T-helper 9 cell (primary cell): ENCODE data around the gene CLCNKA.
"Not testable (repeated sequence)": the region's sequence is repeated elsewhere in the genome, so short reads cannot be mapped to it uniquely, and the experiment has no call there.

Experiments used
- DNase-seq: peaks from one replicate; pipeline ENCODE4 v3.0.0-alpha.2; 2020

The CLCNKA gene

GRCh38 chr1:16043950-16044349 is 22.1 kb downstream of the CLCNKA start:
- no peak for DNase-seq

DNA sequence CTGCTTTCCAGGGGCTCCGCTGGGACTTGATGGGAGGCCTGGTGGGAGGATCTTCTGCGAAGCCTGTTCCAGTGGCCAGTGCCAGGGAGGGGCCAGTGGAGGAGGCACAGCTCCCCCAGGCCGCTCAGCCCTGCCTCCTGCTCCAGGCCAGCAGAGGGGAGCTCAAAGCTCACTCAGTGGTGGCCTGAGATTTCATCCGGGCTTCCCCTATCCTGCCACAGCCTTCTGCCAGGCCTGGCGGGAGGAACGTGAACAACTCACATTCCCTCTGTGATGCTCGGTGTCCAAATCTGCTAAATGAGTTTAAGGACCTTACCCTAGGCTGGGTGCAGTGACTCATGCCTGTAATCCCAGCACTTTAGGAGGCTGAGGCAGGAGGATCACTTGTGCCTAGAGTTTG is 25.0 kb downstream of the CLCNKA start:
- DNase-seq = no peak

- no peak for DNase-seq
Observed at GRCh38 chr1:16047791-16048475, 26.1 kb downstream of the CLCNKA start.

DNA sequence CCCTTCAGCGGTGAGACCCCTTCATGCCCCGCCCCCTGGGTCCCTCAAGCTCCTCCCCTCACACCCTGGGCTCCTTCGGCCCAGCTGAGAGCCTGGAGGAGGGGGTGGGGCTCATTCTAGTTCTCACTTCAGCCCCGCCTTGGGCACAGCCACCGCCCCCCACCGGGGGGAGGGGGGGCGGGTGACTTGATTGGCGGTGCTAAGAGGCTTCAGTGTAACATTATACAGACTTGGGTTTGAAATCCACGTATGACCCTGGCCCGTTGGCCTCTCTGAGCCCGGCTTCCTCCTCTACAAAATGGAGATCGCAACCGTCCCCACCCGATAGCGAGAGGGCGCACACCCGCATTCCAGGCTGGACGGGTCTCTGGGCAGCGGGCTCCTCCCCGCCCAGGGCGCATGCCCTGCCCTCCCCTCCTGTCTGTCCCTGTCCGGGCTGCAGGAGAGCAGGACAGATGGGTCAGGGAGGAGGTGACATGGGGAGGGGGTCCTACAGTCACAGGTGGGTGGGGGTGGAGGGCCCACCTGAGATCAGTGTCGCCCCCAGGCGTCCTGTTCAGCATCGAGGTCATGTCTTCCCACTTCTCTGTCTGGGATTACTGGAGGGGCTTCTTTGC is 26.8 kb downstream of the CLCNKA start:
- peak; percentile 16 for DNase-seq

- no peak for DNase-seq
Observed at GRCh38 chr1:16050328-16050727, 28.5 kb downstream of the CLCNKA start.

GRCh38 chr1:16051039-16051438 is 29.2 kb downstream of the CLCNKA start:
- DNase-seq = no peak

GRCh38 chr1:16051949-16052348 is 30.1 kb downstream of the CLCNKA start:
- not testable (repeated sequence) for DNase-seq

DNA sequence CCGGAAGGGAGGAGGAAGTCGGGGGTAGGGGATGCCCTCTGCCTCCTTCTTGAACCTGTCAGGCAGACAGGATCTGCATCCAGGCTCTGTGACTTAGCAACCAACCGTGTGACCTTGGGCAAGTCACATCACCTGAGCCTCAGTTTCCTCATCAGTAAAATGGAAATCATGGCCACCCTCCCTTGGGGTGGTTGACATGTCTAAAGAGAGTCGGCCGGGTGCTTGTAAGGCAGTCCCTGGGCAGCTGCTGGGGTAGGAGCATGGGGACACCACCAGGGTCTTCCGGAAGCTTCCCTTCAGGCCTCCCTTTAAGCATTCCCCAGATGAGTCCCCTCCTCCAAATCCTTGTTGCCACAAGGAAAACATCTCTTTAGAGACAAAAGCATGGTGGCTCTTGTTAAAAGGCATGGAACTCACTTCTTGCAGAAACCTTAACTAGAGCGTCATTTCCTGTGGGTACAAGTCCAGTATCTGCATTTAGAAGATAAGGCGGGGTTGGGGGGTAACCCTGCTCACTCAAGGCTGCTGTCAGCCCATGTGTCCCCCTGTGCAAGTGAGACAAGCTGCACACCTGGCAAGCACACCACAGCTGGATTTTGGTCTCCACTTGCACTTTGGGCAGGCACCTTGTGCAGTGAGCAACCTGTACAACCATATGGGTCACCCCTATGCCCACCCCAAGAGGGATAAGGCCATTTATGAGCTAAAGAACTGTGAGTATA is 32.1 kb downstream of the CLCNKA start:
- no peak for DNase-seq

DNA sequence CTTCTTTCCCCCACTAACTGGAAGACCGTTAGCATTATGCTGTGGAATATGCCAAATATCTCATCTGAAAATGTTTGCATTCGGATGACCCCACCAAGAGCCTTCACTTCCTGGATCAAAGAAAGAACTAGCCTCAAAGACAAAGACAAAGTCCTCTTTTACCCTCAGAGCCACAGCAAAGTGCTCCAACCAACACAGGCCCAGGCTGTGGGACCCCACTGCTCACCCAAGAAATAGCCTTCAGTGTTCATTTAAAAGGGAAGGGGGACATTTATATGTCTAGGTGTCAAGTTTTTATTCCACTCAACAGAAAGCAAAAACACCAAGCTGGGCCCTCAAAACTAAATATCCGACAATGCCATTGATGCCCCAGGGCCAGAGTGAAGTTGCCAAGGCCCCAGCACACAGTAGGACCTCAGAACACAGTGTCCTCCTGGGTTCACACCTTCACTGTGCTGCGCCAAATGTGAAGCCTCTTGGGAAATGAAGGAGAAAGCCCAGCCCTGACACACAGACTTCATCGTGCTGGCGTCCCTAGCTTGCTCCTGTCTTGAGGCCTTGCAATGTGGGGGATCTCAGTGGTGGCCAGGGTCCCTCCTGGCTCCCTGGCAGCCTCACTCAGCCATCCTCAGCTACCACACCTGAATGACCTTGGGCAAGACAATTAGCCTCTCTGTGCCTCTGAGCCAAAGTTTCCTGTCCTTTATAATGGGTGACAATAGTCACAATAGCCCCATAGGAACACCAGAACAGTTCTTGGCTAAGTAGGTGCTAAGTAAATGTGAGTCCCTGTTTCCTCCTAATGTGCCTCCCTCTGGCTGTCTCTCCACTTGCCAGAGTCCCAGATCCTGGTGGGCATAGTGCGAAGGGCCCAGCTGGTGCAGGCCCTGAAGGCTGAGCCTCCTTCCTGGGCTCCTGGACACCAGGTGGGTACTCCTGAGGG is 33.0 kb downstream of the CLCNKA start:
- DNase-seq = no peak

DNA sequence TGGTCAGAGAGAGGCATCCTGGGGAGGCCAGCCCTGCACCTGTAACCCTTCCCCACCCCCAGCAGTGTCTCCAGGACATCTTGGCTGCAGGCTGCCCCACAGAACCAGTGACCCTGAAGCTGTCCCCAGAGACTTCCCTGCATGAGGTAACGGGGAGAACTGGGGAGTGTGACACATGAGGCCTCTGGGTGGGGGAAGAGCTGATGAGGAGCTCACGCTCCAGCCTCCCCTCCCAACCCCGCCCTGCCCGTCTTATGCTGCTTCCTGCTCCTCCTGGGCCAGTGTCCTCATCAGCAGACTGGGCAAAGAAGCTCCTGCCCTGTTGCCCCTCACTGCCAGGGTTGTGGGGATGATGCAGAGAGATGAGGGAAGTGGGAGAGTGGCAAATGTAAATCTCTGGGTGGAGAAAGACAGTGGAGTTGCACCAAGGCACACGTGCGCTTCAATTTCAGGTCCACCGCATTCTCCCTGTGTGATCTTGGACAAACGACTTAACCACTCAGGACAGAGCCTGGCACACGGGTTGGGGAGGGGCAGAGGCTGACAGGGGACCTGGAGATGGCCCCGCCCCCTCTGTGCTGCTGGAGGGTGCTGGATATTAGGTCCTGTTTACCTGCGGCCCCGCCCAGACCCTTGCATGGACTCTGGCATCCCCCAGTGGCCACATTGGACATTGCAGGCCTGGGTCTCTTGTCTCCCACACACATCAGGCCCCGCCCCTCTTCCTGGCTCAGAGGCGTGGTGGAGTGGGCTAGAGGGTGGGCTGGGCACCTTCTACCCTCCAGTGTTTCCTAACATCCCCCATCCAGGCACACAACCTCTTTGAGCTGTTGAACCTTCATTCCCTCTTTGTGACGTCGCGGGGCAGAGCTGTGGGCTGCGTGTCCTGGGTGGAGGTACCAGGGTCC is 34.0 kb downstream of the CLCNKA start:
- peak; percentile 79 for DNase-seq

DNA sequence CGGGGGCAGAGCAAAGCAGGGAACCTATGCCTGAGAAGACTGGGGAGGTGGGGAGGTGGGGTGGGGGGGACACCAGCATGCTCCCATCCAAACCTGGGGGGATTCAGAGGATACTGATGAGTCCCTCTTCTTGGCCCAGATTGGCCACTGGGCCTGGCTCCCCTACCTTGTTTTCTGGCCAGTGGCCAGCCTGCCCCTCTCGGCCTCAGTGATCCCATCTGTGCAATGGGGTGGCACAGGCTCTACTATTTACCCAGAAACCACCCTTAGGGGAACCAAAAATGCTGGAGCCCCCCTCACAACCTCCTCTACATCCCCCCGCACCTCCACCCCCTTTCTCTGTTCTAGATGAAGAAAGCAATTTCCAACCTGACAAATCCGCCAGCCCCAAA is 34.7 kb downstream of the CLCNKA start:
- DNase-seq = not testable (repeated sequence)

- not testable (repeated sequence) for DNase-seq
Observed at GRCh38 chr1:16057314-16057915, 35.6 kb downstream of the CLCNKA start.

DNA sequence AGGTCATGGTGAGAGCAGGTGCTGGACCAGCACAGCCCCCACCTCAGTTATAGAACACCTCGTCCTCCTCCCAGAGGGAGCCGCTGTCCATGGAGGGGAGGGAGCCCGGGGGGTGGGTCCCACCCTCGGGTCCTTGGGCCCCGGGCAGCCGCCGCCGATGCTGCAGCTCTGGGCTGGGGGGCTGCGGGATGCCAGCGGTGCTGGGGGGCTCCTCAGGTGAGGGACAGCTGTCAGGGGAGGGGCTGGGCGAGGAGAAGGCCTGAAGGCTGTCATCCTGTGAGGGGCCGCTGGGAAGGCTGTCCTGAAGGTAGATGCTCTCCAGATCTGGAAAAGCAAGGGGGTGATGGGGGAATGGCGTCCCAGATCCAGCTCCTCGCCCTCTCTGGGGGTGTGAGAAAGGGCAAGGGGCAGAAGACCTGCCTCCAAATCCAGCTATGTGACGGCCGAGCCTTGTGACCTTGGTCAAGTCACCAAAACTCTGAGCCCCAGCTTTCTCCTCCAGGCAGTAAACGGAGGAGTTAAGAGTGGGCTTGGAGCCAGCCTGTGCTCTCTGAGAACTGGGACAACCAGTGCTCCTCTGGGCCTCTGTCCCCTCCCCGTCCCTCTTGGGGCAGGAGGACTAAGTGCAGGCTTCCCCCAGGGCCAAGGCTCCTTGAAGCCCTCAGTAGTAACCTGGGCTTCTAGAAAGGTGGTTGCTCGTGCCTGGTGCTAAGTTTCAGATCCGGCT is 36.7 kb downstream of the CLCNKA start:
- not testable (repeated sequence) for DNase-seq

DNA sequence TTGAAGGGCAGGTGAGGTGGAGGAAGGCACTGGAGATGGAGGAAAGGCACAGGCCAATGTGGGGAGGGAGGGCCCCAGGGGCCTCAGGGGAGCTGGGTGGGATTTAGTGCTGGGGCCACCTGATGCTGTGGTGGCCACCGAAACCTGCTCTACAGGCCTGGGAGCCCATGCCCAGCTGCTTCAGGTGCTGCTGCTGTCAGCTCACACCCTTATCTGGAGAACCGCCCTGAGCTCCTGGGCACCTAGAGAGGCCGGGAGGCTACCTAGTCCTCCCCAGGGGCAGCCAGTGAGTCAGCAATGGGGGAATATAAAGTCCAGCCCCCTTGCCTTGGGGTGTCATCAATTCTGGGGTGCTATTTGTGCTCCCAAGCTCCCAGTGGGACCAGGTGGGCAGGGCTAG is 39.4 kb downstream of the CLCNKA start:
- DNase-seq = no peak

GRCh38 chr1:16061989-16062686 is 40.3 kb downstream of the CLCNKA start:
- DNase-seq = not testable (repeated sequence)

- not testable (repeated sequence) for DNase-seq
Observed at GRCh38 chr1:16062687-16063075, 40.8 kb downstream of the CLCNKA start.

DNA sequence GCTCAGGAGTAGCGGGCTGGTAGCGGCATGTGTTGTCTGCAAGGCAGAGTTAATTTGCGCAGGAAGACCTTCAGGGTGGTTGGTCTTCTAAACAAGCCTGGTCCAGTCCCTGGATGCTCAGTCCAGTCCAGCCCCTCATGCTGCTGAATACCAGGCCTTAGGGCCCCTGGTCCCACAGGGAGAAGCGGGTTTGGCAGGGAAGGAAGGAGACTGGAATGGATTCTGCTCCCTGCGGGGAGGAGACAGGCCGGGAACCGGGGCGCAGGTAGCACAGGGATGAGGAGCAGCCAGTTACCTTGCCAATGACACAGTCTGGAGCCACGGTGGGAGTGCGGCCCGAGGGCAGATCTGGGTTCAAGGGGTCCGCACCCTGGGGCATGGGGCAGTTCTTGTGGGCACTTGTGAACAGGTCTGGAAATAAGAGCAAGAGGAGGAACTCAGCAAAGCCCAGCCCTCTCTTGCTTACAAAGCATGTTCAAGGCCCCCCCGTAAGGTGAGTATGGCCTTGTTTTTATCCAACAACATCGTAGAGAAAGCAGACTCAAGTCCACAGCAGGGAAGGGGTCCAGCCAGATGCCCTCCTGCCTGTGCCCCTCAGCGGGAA is 41.5 kb downstream of the CLCNKA start:
- no peak for DNase-seq

DNA sequence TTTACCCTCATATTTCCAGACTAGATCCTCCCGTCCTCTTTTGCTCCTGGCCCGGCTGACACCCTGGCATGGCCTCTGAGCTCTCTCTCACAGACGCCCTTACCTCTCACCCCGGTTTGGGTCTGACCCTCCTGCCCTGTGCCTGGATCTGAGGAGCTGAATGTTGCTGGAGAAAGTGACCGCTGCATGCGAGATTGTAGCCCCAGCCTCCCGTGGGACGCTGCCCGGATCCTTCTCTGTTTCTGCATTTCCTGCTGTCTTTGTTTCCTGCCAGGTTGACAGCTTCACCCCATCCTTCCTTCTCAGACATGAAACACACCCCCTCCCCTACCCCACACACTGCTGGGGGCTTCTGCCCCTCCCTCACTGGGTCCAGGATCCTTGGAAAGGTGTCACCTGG is 42.1 kb downstream of the CLCNKA start:
- no peak for DNase-seq

DNA sequence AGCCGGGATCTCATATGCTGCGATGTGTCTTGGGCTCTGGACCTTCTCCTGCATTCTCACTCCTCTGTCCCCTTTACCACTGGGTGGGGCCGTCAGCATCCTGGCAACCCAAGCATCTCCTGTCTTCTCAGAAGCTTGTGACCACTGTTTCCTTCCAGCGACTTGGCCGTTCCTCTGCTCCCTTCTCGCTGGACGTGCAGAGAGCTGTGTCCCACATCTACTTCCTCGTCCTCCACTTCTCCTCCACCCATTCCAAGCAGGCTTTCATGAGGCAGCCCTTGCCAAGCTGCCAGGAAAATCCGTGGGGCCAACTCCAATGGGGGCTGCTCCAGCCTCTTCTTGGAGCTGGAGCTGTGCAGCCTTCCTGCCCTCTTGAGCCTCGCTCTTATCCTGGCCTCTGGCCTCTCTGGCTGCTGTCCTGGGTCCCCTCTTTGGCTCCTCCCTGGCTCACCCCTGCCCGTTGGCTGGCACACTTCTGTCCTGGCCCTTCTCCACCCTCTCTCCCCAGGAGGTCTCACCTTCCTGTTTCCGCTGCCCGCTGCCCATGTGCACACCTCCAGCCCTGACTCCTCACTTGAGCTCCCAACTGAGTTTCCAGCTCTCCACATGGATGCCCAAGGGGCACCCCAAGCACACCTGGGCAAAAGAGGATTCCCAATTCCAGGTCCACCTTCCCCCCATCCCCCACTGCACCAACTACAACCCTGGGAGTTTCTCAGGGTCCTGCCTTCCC is 42.9 kb downstream of the CLCNKA start:
- DNase-seq = no peak
